NT2/D1 (cell line): ENCODE measurements around the gene ARF1.

Experiments
- SUZ12 ChIP-seq: IDR thresholded peaks from 2 replicates; pipeline ENCODE4 v1.6.1; 2011; ENCODE audit not compliant: insufficient read length, insufficient read depth; ENCODE audit errors: extremely low read depth
- YY1 ChIP-seq: IDR thresholded peaks from 2 replicates; pipeline ENCODE4 v1.6.1; 2011; ENCODE audit not compliant: insufficient read length, insufficient read depth
- ZNF274 ChIP-seq: IDR thresholded peaks from 2 replicates; pipeline ENCODE4 v1.6.1; 2011; ENCODE audit warnings: mild to moderate bottlenecking, low read depth, low read length

DNA sequence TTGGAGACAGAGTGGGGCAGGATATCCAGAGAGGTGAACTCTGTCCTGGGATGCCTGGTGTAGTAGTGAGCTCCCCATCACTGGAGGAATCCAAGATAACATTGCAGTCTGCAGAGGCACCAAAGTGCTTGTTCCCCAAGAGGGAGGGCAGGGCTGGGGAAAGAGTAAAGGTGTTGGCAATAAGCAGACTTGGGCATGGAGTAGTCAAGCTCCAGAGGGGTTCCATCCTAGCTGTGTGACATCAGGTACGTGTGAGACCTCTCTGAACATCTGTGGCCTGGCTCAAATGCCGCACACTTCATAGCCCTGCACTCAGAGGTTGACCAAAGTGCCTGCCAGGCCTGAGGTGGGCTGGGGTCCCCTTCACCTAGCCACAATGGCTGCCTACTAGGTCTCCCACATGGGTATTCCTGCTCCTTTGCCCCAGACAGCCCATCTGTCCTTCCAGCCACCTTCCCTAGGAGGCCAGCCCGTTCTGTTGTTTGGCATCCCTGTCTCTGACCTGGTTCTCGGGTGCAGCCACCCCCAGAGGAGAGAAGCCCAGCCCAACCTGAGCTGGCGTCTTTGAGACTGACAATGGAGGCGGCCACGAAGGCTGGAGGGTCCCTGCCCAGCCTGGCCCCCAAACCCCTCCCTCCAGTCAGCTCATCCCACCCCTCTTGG lies 2.8 kb upstream of the ARF1 start:
- TF ChIP-seq YY1 (no peak), SUZ12 (no peak), ZNF274 (no peak)
